GM12875 (cell line): Measurements from ENCODE around the gene WDR49.

Experiments used
- H3K4me3 ChIP-seq: one replicate; pipeline ENCODE4 v1.5.1; 2011; ENCODE audit warnings: low read depth, low read length, control low read depth
- CTCF ChIP-seq: IDR thresholded peaks from 2 replicates; pipeline ENCODE4 v1.5.1; 2011; ENCODE audit warnings: low read depth, mild to moderate bottlenecking, control low read depth, inconsistent platforms, low read length, moderate library complexity, borderline replicate concordance; ENCODE audit not compliant: insufficient read depth

WDR49 gene

DNA sequence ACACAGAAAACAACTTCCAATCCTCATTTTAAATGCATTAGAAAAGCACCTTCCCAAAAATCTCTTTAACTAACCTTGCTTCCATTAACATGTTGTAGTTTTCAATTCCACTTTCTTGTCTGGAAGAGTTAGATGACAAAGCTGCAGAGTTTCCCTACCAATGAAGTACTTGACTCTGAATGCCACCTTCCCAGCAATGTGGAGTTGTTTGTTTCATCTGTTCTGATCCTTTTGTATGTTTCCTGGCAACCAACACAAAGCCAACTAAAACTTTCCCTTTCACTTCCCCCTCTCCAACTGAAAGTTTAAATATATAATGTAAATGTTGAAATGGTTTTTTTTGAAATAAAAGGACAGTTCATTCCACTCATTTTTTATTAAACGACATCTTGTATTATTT is at the start of gene WDR49:
TSS of gene WDR49 (minus strand) at position 183 of the 400 bp plus-strand sequence. CDS start 517 bp downstream, outside the sequence.
- TF ChIP-seq CTCF, result no peak
- no peak within 1 kb of the TSS for H3K4me3 ChIP-seq

DNA sequence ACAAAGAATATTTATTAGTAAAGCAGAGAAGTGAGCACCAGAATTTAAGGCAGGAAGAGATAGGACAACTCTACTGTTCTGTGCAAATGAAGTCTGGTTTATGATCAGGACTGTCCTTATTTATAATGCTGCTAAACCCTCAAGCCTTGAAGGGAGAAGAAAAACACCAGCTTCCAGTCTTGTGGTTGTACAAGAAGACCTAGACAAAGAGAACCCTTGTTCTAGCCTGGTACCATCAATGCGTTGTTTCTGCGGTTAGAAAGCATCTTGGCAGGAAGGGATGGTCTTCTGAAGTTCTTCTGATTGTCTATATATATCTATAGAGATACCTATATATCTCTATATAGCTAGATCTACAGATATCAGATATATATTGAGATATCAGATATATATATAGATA is 47.2 kb upstream of the WDR49 start:
- no peak for TF ChIP-seq CTCF
- H3K4me3 ChIP-seq, result no peak overlapping the region

DNA sequence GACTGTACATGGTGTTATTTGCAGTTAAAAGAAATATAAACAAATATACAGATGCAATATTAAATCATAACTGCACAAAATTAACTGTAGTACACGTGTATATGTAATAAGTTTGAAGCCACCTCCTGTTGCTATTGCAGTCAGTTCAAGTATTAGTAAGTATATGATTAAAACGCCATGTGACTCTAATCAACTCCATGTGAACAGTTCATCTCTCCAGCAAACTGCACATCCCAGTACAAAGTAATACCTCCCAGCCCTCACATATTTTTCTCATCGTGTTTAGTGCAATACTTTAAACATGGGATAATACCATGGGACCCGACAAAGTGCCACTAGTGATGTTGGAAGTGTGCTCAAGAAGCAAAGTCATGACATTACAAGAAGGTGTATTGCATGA is 46.3 kb upstream of the WDR49 start:
- no peak for TF ChIP-seq CTCF
- H3K4me3 ChIP-seq, result no peak overlapping the region

- no peak for TF ChIP-seq CTCF
- H3K4me3 ChIP-seq, result no peak overlapping the region
Observed at GRCh38 chr3:167694121-167694520, 40.4 kb upstream of the WDR49 start.

GRCh38 chr3:167691366-167691765 is 37.6 kb upstream of the WDR49 start:
- TF ChIP-seq CTCF, result no peak
- H3K4me3 ChIP-seq, result no peak overlapping the region

- TF ChIP-seq CTCF, result peak; percentile 34; the same call in 1 of the 2 replicates
Observed at GRCh38 chr3:167684388-167684993, 30.7 kb upstream of the WDR49 start.

DNA sequence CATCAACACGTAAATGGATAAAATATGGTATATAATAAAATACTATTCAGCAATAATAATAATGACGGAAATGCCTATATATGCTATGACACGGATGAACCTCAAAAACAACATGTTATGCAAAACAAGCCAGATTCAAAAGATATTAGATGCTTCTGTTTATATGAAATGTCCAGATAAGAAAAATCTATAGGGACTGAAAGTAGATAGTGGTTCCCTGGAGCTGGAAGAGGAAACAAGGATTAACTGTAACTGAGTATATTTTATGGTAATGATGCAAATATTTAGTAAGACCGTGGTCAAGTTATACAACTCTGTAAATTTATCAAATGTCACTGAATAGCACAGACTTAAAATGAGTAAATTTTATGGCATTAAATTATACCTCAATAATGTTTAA is 25.8 kb upstream of the WDR49 start:
- no peak for TF ChIP-seq CTCF
- no peak overlapping the region for H3K4me3 ChIP-seq

More at GRCh38 chr3:167684388-167684993, 30.7 kb upstream of the WDR49 start:
- no peak overlapping the region for H3K4me3 ChIP-seq
